Ishikawa (cell line): ENCODE data around the gene UBE2QL1.

Experiments
- EP300 ChIP-seq: IDR thresholded peaks from 2 replicates; pipeline ENCODE4 v1.6.1; 2012; ENCODE audit warnings: borderline replicate concordance
- FOXM1 ChIP-seq: IDR thresholded peaks from 2 replicates; pipeline ENCODE4 v1.6.1; 2012; ENCODE audit warnings: low read depth, borderline replicate concordance
- MAX ChIP-seq: IDR thresholded peaks from 2 replicates; pipeline ENCODE4 v1.6.1; 2012
- NFIC ChIP-seq: IDR thresholded peaks from 2 replicates; pipeline ENCODE4 v1.6.1; 2012
- RAD21 ChIP-seq: IDR thresholded peaks from 2 replicates; pipeline ENCODE4 v1.6.1; 2012; ENCODE audit warnings: low read depth
- TCF12 ChIP-seq: IDR thresholded peaks from 2 replicates; pipeline ENCODE4 v1.6.1; 2012; ENCODE audit warnings: low read depth
- TEAD4 ChIP-seq: IDR thresholded peaks from 2 replicates; pipeline ENCODE4 v1.6.1; 2012
- USF1 ChIP-seq: IDR thresholded peaks from 2 replicates; pipeline ENCODE4 v1.6.1; 2012
- ZBTB7A ChIP-seq: IDR thresholded peaks from 2 replicates; pipeline ENCODE4 v1.6.1; 2012; ENCODE audit warnings: low read depth

GRCh38 chr5:6483880-6484382 is 35.3 kb downstream of the UBE2QL1 start:
- TF ChIP-seq NFIC = no peak
- TF ChIP-seq RAD21 = no peak
- no peak for TF ChIP-seq FOXM1
- no peak for TF ChIP-seq EP300
- TF ChIP-seq TEAD4 = no peak
- no peak for TF ChIP-seq TCF12
- TF ChIP-seq USF1 = no peak
- no peak for TF ChIP-seq MAX
- TF ChIP-seq ZBTB7A = no peak
